H1 (cell line): ENCODE results near the gene SLC25A22. TPM values are rescaled to one million over a fixed set of nuclear protein-coding genes. Genes with fewer than 3 reads are reported as not detected.

Experiments used
- CTCF ChIA-PET: fragments of 300-600 bp; sonication (Branson Sonifier 250); formaldehyde crosslinking; loops from one replicate; lab custom pipeline; 2021; ENCODE audit not compliant: partially characterized antibody; lab: Charles Lee
- POLR2A ChIA-PET: fragments of 300-600 bp; sonication (Branson Sonifier 250); formaldehyde crosslinking; loops from one replicate; lab custom pipeline; 2021; ENCODE audit warnings: inconsistent platforms; ENCODE audit not compliant: partially characterized antibody; lab: Charles Lee
- DNase-seq, 2 experiments: peaks; one replicate each; pipeline versions ENCODE4 v3.0.0 to v3.0.0-alpha.2; 2010 to 2022; ENCODE audit warnings: low spot score in 2 of 2, low read depth in 1 of 2, mixed read lengths in 1 of 2
- FAIRE-seq: peaks from 2 replicates; lab custom pipeline; 2011; peaks lifted over from hg19 to GRCh38; lab: Jason Lieb, UNC
- H2AFZ ChIP-seq: 2 replicates; pipeline ENCODE4 v1.8.1; 2012; ENCODE audit warnings: low read length, inconsistent platforms
- H2AK5ac ChIP-seq: 2 replicates; pipeline ENCODE4 v1.6.1; 2013; ENCODE audit warnings: low read depth, low read length
- H2BK120ac ChIP-seq: replicated peaks from 2 replicates; pipeline ENCODE3; 2013; ENCODE audit warnings: low read depth, low read length, inconsistent platforms
- H2BK12ac ChIP-seq: 2 replicates; pipeline ENCODE4 v1.6.1; 2013; ENCODE audit warnings: low read depth, low read length
- H2BK15ac ChIP-seq: 2 replicates; pipeline ENCODE4 v1.6.1; 2013; ENCODE audit warnings: low read length
- H2BK20ac ChIP-seq: 2 replicates; pipeline ENCODE4 v1.6.1; 2013; ENCODE audit warnings: low read length
- H2BK5ac ChIP-seq: 2 replicates; pipeline ENCODE4 v1.6.1; 2013; ENCODE audit warnings: low read depth, low read length
- H3K14ac ChIP-seq: 2 replicates; pipeline ENCODE4 v1.6.1; 2013; ENCODE audit warnings: inconsistent platforms; ENCODE audit not compliant: insufficient read length
- H3K18ac ChIP-seq: 2 replicates; pipeline ENCODE4 v1.6.1; 2013; ENCODE audit warnings: low read length; ENCODE audit errors: extremely low read depth
- H3K23ac ChIP-seq: 2 replicates; pipeline ENCODE4 v1.6.1; 2013; ENCODE audit warnings: inconsistent platforms; ENCODE audit not compliant: insufficient read length
- H3K23me2 ChIP-seq: 2 replicates; pipeline ENCODE4 v1.6.1; 2013; ENCODE audit warnings: low read depth, low read length
- H3K27ac ChIP-seq: 2 replicates; pipeline ENCODE4 v1.6.1; 2011; ENCODE audit warnings: low read depth, low read length, inconsistent platforms
- H3K27me3 ChIP-seq, 4 experiments: replicated peaks in 1 of 4; 1 replicate in 1 of 4; 2 replicates in 3 of 4; pipeline versions ENCODE4 v1.6.1 to v1.8.1; 2011 to 2013; ENCODE audit warnings: low read length in 3 of 4, mild to moderate bottlenecking in 3 of 4, inconsistent platforms in 2 of 4, mixed read lengths in 2 of 4, moderate library complexity in 1 of 4; ENCODE audit not compliant: control insufficient read depth in 3 of 4, insufficient read depth in 3 of 4; ENCODE audit errors: extremely low read depth in 1 of 4
- H3K36me3 ChIP-seq, 4 experiments: 2 replicates each; pipeline versions ENCODE4 v1.6.1 to v1.8.1; 2011 to 2013; ENCODE audit warnings: mild to moderate bottlenecking in 4 of 4, low read length in 3 of 4, moderate library complexity in 2 of 4, control low read depth in 1 of 4, inconsistent platforms in 1 of 4; ENCODE audit not compliant: insufficient read depth in 4 of 4, control insufficient read depth in 2 of 4
- H3K4ac ChIP-seq: replicated peaks from 2 replicates; pipeline ENCODE3; 2013; ENCODE audit warnings: low read length, low read depth, mixed read lengths, inconsistent platforms; ENCODE audit not compliant: insufficient read length
- H3K4me1 ChIP-seq, 4 experiments: replicated peaks in 1 of 4; 1 replicate in 1 of 4; 2 replicates in 3 of 4; pipeline versions ENCODE4 v1.6.1 to v1.8.1; 2011 to 2013; ENCODE audit warnings: low read length in 3 of 4, inconsistent platforms in 2 of 4, mixed read lengths in 1 of 4; ENCODE audit not compliant: insufficient read depth in 4 of 4, control insufficient read depth in 3 of 4
- H3K4me2 ChIP-seq, 2 experiments: 2 replicates each; pipeline versions ENCODE4 v1.6.1 to v1.8.1; 2011 to 2013; ENCODE audit warnings: low read depth in 2 of 2, low read length in 2 of 2, control low read depth in 1 of 2, inconsistent platforms in 1 of 2, mild to moderate bottlenecking in 1 of 2; ENCODE audit not compliant: insufficient read depth in 1 of 2
- H3K4me3 ChIP-seq, 4 experiments: fragments of 200-600, 300-600 bp in 1 of 4; sonication (generic), shearing (Covaris generic), sonication (Bioruptor Twin) in 1 of 4; 2 replicates each; pipeline versions ENCODE4 v1.5.1 to v1.8.1; 2011 to 2016; ENCODE audit warnings: low read length in 4 of 4, low read depth in 3 of 4, control low read depth in 2 of 4, inconsistent platforms in 2 of 4, mild to moderate bottlenecking in 2 of 4, mixed read lengths in 1 of 4, moderate library complexity in 1 of 4; ENCODE audit not compliant: insufficient read depth in 2 of 4; ENCODE audit errors: extremely low read depth in 1 of 4
- H3K56ac ChIP-seq: replicated peaks from 2 replicates; pipeline ENCODE3; 2013; ENCODE audit warnings: low read depth, mild to moderate bottlenecking, mixed read lengths, low read length, inconsistent platforms; ENCODE audit not compliant: insufficient read length
- H3K79me1 ChIP-seq: 2 replicates; pipeline ENCODE4 v1.6.1; 2013; ENCODE audit warnings: low read depth, low read length, control low read depth
- H3K79me2 ChIP-seq, 2 experiments: 2 replicates each; pipeline versions ENCODE4 v1.6.1 to v1.8.1; 2012 to 2013; ENCODE audit warnings: low read length in 2 of 2, mild to moderate bottlenecking in 2 of 2, inconsistent platforms in 1 of 2; ENCODE audit not compliant: insufficient read depth in 2 of 2, control insufficient read depth in 1 of 2
- H3K9ac ChIP-seq, 4 experiments: replicated peaks in 1 of 4; 1 replicate in 1 of 4; 2 replicates in 3 of 4; pipeline versions ENCODE4 v1.6.1 to v1.8.1; 2011 to 2013; ENCODE audit warnings: low read depth in 3 of 4, low read length in 3 of 4, control low read depth in 2 of 4, mild to moderate bottlenecking in 2 of 4, moderate library complexity in 2 of 4, inconsistent platforms in 1 of 4; ENCODE audit errors: extremely low read depth in 1 of 4
- H3K9me3 ChIP-seq, 2 experiments: 2 replicates each; pipeline versions ENCODE4 v1.6.1 to v1.8.1; 2012 to 2013; ENCODE audit warnings: mild to moderate bottlenecking in 2 of 2, moderate library complexity in 2 of 2, control low read depth in 1 of 2, inconsistent platforms in 1 of 2, low read depth in 1 of 2, low read length in 1 of 2, mixed read lengths in 1 of 2; ENCODE audit not compliant: insufficient read depth in 2 of 2
- H4K20me1 ChIP-seq, 2 experiments: replicated peaks in 1 of 2; 2 replicates each; pipeline versions ENCODE3 to v1.8.1; 2011 to 2013; ENCODE audit warnings: inconsistent platforms in 2 of 2, low read length in 2 of 2, mild to moderate bottlenecking in 1 of 2; ENCODE audit not compliant: insufficient read depth in 2 of 2, control insufficient read depth in 1 of 2
- H4K5ac ChIP-seq: 2 replicates; pipeline ENCODE4 v1.6.1; 2013; ENCODE audit warnings: low read length, low read depth, mixed read lengths, inconsistent platforms; ENCODE audit not compliant: insufficient read length
- H4K8ac ChIP-seq: 2 replicates; pipeline ENCODE4 v1.8.0; 2013; ENCODE audit warnings: mild to moderate bottlenecking, moderate library complexity, low read length, inconsistent platforms; ENCODE audit not compliant: insufficient read depth; ENCODE audit errors: extremely low read depth
- H4K91ac ChIP-seq: replicated peaks from 2 replicates; pipeline ENCODE3; 2013; ENCODE audit warnings: low read length, mixed read lengths, inconsistent platforms; ENCODE audit not compliant: insufficient read length
- BRCA1 ChIP-seq: IDR thresholded peaks from 2 replicates; pipeline ENCODE4 v1.6.1; 2012; ENCODE audit warnings: low read depth, low read length, improper control_type of control experiment
- NANOG ChIP-seq: IDR thresholded peaks from 2 replicates; pipeline ENCODE4 v1.6.1; 2011; ENCODE audit warnings: low read length, low read depth, mild to moderate bottlenecking, inconsistent platforms; ENCODE audit not compliant: insufficient read depth, poor library complexity, severe bottlenecking
- SAP30 ChIP-seq: fragments of 300-600 bp; sonication (generic); IDR thresholded peaks from 2 replicates; pipeline ENCODE4 v1.7.1; 2012; ENCODE audit warnings: low read length, moderate library complexity, mild to moderate bottlenecking, inconsistent platforms; ENCODE audit not compliant: insufficient read depth, insufficient replicate concordance
- SIN3A ChIP-seq, 2 experiments: IDR thresholded peaks in 1 of 2; conservative IDR thresholded peaks in 1 of 2; 2 replicates each; pipeline ENCODE4 v1.6.1; 2011 to 2012; ENCODE audit warnings: low read length in 2 of 2, improper control_type of control experiment in 1 of 2, low read depth in 1 of 2, mild to moderate bottlenecking in 1 of 2
- SP1 ChIP-seq: IDR thresholded peaks from 2 replicates; pipeline ENCODE4 v1.6.1; 2011; ENCODE audit warnings: low read depth, low read length
- TAF7 ChIP-seq: optimal IDR thresholded peaks from 2 replicates; pipeline ENCODE3; 2011; ENCODE audit warnings: low read depth, mild to moderate bottlenecking, inconsistent platforms, low read length, moderate library complexity, borderline replicate concordance
- WGBS, 2 experiments: shearing (Covaris generic) in 1 of 2; methylation state at CpG; one replicate each; pipeline versions ENCODE4 v1.1.6 to v1.1.7; 2013 to 2015; ENCODE audit warnings: low lambda C conversion rate in 2 of 2, mixed read lengths in 2 of 2, inconsistent platforms in 1 of 2, low coverage in 1 of 2, missing lambda C conversion rate in 1 of 2; ENCODE audit not compliant: insufficient replicate concordance in 2 of 2, insufficient coverage in 1 of 2, insufficient read length in 1 of 2; ENCODE audit errors: extremely low coverage in 1 of 2, missing lambda C conversion rate in 1 of 2; 5-methylcytosine and 5-hydroxymethylcytosine counted together
- polyA plus RNA-seq, 7 experiments: library from polyadenylated mRNA; depleted of rRNA in 3 of 7; stranded (reverse) in 5 of 7; unstranded in 2 of 7; fragments of >200 nt in 5 of 7; fragments of 200-250 nt in 2 of 7; gene quantifications; 1 replicate in 5 of 7; 2 replicates in 1 of 7; 4 replicates in 1 of 7; pipeline versions ENCODE4 v1.2.1 to v1.2.3, GENCODE V29; 2011 to 2013; ENCODE audit warnings: missing spikeins in 2 of 7, mixed read lengths in 2 of 7
- total RNA-seq: library from RNA; stranded (reverse); fragmentation: NEBNext Ultra II Directional; extraction: Animal tissue kit (Norgen Biotek cat#: 25700); gene quantifications from 2 replicates; pipeline ENCODE4 v1.2.1, GENCODE V29; 2021
- TF ChIP-seq, protein P1 (sequence below): IDR thresholded peaks from 2 replicates; pipeline ENCODE4 v1.6.1; 2012; ENCODE audit warnings: inconsistent platforms

SLC25A22 gene
- total and polyA plus RNA-seq, 2 of the 8 experiments (the other 6 are each of a cell fraction or from before 2014, with no cell fraction given): 31.5 to 48.0 TPM

DNA sequence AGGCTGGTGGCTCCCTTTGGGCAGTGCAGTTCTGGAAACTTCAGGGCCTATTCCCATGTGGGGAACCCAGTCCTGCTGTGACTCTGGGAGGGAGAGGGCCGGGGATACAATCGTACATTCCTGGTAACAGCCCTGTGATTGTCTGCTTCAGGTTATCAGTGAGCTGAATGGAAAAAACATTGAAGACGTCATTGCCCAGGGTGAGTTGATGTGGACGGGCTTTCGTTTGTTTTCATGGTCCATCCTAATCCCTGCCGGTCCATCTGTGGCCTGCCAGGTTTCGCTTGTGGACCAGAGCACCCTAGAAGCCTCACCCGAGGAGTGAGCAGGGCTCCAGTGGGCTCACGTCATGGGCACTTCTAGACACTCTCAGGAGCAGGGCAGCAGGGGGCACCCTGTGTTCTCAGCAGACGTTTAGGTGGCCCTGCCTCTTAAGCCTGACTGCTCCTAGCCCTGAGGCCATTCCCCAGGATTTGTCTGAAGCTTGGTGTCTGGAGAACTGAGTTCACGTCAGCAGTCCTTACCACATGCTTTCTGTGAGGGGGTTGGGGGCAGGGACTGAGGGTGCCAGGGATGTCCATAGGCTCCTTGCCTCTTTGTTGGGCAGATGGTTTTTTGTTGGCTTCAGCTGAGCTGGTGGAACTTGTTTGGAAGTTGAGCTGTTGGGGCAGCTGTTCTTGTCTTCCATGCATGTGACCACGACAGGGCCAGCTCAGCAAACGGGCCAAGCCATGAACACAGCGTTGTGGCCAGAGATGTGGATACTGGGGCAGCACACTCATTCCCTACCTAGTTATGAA is 13.6 kb upstream of the SLC25A22 start:
- Histone ChIP-seq H3K4me3 (peak overlapping the region in 3 of 4 experiments; percentile 66 to 100 (median 96); a peak in 5 of 8 replicates), H4K5ac (no peak overlapping the region), H3K14ac (no peak overlapping the region), H4K8ac (no peak overlapping the region; the same call in 1 of the 2 replicates), H3K4me1 (peaks cover 0 to 9% (median 2%) of the 10 kb centered on the region in 4 experiments; a peak in 3 of 7 replicates), H3K4ac (no peak overlapping the region), H2BK12ac (peak overlapping the region; percentile 12; the same call in 1 of the 2 replicates), H2BK120ac (no peak overlapping the region), H3K4me2 (peak overlapping the region; percentile 77 to 91), H2BK15ac (no peak overlapping the region), H3K9ac (0 out of 7 replicates have a peak overlapping the region, but pooled peaks of 1 of the 4 experiments have one; percentile 99), H2AFZ (no peak overlapping the region), H3K79me2 (peaks cover 7 to 32% of the 10 kb centered on the region in 2 experiments; a peak in 3 of 4 replicates), H3K23me2 (peaks cover 5% of the 10 kb centered on the region; the same call in 1 of the 2 replicates), H2BK5ac (peak overlapping the region; percentile 49; the same call in 1 of the 2 replicates), H3K18ac (no peak overlapping the region), H3K56ac (no peak overlapping the region), H2BK20ac (no peak overlapping the region), H3K27me3 (no peaks in the 10 kb centered on the region), H3K27ac (no peak overlapping the region), H3K79me1 (no peaks in the 10 kb centered on the region), H4K91ac (no peak overlapping the region), H3K23ac (no peak overlapping the region), H3K36me3 (peaks cover 16 to 29% (median 26%) of the 10 kb centered on the region in 4 experiments), H3K9me3 (no peaks in the 10 kb centered on the region), H4K20me1 (peaks cover 10 to 22% of the 10 kb centered on the region in 2 experiments), H2AK5ac (no peak overlapping the region)
- POLR2A ChIA-PET: interaction anchor here (0.5 to 53.0 kb wide), 6 partner anchors 1 to 234 kb away, joined by 3 to 1917 read pairs (median 4); partner anchors contain the start of genes CD151, CEND1, CRACR2B and PIDD1
- DNase-seq (no peak), FAIRE-seq (no peak)
- CTCF ChIA-PET: interaction anchor here (0.6 to 2.2 kb wide), 8 partner anchors 7 to 118 kb away, joined by 3 to 5 read pairs (median 3); partner anchors contain the start of gene PNPLA2
- WGBS, 2 experiments: 90% methylated on average over 14 of the region's 14 CpGs; no CpG with 5 or more reads in 1 of the 2 experiments
- TF ChIP-seq SP1 (no peak), SIN3A (conservative IDR thresholded peaks at IDR 0.05 in 1 of 2, IDR thresholded peaks at IDR 0.05 in 1 of 2; ENCODE audit: low read depth in 1 of 2, low read length in 2 of 2) (no peak), TAF7 (no peak), NANOG (no peak), SAP30 (no peak), BRCA1 (no peak)
- TF ChIP-seq, protein P1, sequence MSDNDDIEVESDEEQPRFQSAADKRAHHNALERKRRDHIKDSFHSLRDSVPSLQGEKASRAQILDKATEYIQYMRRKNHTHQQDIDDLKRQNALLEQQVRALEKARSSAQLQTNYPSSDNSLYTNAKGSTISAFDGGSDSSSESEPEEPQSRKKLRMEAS: no peak
